ENCODE data around the gene SLC26A9. TPM values are rescaled to one million over a fixed set of nuclear protein-coding genes. Genes with fewer than 3 reads are reported as not detected.

The SLC26A9 gene
- total RNA-seq, 1 experiment from 2014 or later = 1.0 TPM

- peaks cover 18% of the 10 kb centered on the region for H3K4me1 ChIP-seq (replicated peaks; ENCODE audit: insufficient read depth)
- no peak overlapping the region for H3K27ac ChIP-seq
- no peak overlapping the region for H3K4me3 ChIP-seq
- POLR2A ChIA-PET (ENCODE audit: unreplicated experiment) = no interaction called here
- H4K20me1 ChIP-seq (ENCODE audit: insufficient read depth) = no peaks in the 10 kb centered on the region
- H3K79me2 ChIP-seq (ENCODE audit: low read depth) = no peaks in the 10 kb centered on the region
- CTCF ChIA-PET = interaction anchor here (0.6 to 1.3 kb wide), 3 partner anchors 9 to 119 kb away, joined by 3 to 6 read pairs (median 4); no protein-coding TSS in a partner anchor
- H3K9me3 ChIP-seq (ENCODE audit: insufficient read depth, low read depth) = no peaks in the 10 kb centered on the region
- no peak for DNase-seq
- TF ChIP-seq EZH2 (IDR thresholded peaks at IDR 0.05; ENCODE audit: low read depth) = no peak
- no peaks in the 10 kb centered on the region for H3K36me3 ChIP-seq (ENCODE audit: low read depth)
- no TSS peak for BruUV-seq (replicated peaks)
- no peaks in the 10 kb centered on the region for H3K9me2 ChIP-seq (ENCODE audit: insufficient read depth)
- intact Hi-C loops (cut with micrococcal nuclease; ENCODE audit: unreplicated experiment) = no loop called here
- no peak overlapping the region for H3K4me2 ChIP-seq
- no peaks in the 10 kb centered on the region for H3K27me3 ChIP-seq (ENCODE audit: insufficient read depth, low read depth)
- peaks cover 15% of the 10 kb centered on the region for H3F3A ChIP-seq (ENCODE audit: insufficient read depth, low read depth)
- no peak overlapping the region for H2AFZ ChIP-seq
These were observed 43.6 kb upstream of the SLC26A9 start for GRCh38 chr1:205986861-205987260.

DNA sequence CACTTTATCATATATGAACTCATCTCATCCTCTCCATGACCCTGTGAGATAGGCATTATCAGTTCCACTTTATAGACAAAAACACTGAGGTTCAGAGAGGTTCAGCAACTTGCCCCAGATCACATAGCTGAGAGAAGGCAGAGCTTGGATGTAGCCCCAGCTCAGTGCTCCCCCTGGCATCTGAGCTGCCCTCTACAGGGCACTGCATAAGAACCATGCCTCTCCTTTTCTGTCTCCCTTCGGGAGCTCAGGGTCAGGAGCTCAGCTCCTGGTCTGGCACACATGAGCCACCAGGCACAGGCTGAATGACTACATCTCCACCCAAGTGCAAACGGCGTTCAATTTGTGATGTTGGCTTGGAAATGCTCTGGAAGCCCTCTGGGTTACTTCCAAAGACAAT, 43.0 kb upstream of the SLC26A9 start:
- Histone ChIP-seq H3K4me1 (replicated peaks; ENCODE audit: insufficient read depth) (peaks cover 18% of the 10 kb centered on the region), H3K27ac (no peak overlapping the region), H3K79me2 (ENCODE audit: low read depth) (no peaks in the 10 kb centered on the region), H4K20me1 (ENCODE audit: insufficient read depth) (no peaks in the 10 kb centered on the region), H2AFZ (no peak overlapping the region), H3K4me2 (no peak overlapping the region), H3K27me3 (ENCODE audit: insufficient read depth, low read depth) (no peaks in the 10 kb centered on the region), H3K4me3 (no peak overlapping the region), H3F3A (ENCODE audit: insufficient read depth, low read depth) (peaks cover 15% of the 10 kb centered on the region), H3K9me3 (ENCODE audit: insufficient read depth, low read depth) (no peaks in the 10 kb centered on the region), H3K9me2 (ENCODE audit: insufficient read depth) (no peaks in the 10 kb centered on the region), H3K36me3 (ENCODE audit: low read depth) (no peaks in the 10 kb centered on the region)
- no TSS peak for BruUV-seq (replicated peaks)
- DNase-seq = no peak
- POLR2A ChIA-PET (ENCODE audit: unreplicated experiment) = no interaction called here
- intact Hi-C loops (cut with micrococcal nuclease; ENCODE audit: unreplicated experiment) = no loop called here
- TF ChIP-seq EZH2 (IDR thresholded peaks at IDR 0.05; ENCODE audit: low read depth) (no peak), CTCF (conservative IDR thresholded peaks at IDR 0.05) (no peak)
- CTCF ChIA-PET = interaction anchor here (0.6 to 1.3 kb wide), 5 partner anchors 9 to 654 kb away, joined by 4 to 9 read pairs (median 5); no protein-coding TSS in a partner anchor

DNA sequence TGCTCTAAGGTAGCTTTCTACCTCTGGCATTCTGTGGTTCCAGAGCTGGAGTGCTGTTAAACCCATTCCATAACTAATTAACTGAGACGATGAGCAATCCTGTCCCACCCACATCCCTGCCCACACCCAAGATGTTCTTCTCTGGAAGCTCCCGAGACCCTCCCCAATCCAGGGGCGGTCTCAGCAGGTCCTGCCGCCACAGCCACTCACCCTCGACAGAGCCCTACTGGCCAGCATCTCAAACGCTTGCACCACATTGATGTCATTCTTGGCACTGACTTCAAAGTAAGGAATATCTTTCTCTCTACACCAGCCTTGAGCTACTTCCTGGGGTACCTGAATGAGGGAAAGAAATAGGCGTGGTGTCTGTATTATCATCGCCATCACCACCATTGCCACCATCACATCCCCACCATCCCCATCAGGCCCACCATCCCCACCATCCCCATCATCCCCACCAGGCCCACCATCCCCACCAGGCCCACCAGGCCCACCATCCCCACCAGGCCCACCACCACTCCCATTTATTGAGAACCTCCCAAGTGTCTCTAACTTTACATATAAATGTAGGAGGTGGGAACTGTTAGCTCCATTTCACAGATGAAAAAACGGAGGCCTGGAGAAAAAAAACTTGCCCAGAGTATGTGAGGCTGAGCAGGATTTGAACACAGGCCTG, 42.2 kb upstream of the SLC26A9 start:
- no peaks in the 10 kb centered on the region for H3K9me2 ChIP-seq (ENCODE audit: insufficient read depth)
- no peak overlapping the region for H3K4me2 ChIP-seq
- H3K27ac ChIP-seq = no peak overlapping the region
- peaks cover 15% of the 10 kb centered on the region for H3F3A ChIP-seq (ENCODE audit: insufficient read depth, low read depth)
- no peak overlapping the region for H3K4me3 ChIP-seq
- H2AFZ ChIP-seq = no peak overlapping the region
- ChIA-PET CTCF (interaction anchor here (0.7 to 1.3 kb wide), 4 partner anchors 8 to 174 kb away, joined by 4 to 9 read pairs (median 6); no protein-coding TSS in a partner anchor), POLR2A (ENCODE audit: unreplicated experiment) (no interaction called here)
- H3K79me2 ChIP-seq (ENCODE audit: low read depth) = no peaks in the 10 kb centered on the region
- BruUV-seq (replicated peaks) = no TSS peak
- intact Hi-C loops (cut with micrococcal nuclease; ENCODE audit: unreplicated experiment) = loop anchor here (2.0 kb wide), 1 partner anchor 45 kb away; no protein-coding TSS in a partner anchor
- no peaks in the 10 kb centered on the region for H3K27me3 ChIP-seq (ENCODE audit: insufficient read depth, low read depth)
- no peaks in the 10 kb centered on the region for H4K20me1 ChIP-seq (ENCODE audit: insufficient read depth)
- no peak for DNase-seq
- H3K4me1 ChIP-seq (replicated peaks; ENCODE audit: insufficient read depth) = peaks cover 18% of the 10 kb centered on the region
- TF ChIP-seq EZH2 (IDR thresholded peaks at IDR 0.05; ENCODE audit: low read depth) (no peak), CTCF (conservative IDR thresholded peaks at IDR 0.05) (no peak)
- H3K9me3 ChIP-seq (ENCODE audit: insufficient read depth, low read depth) = no peaks in the 10 kb centered on the region
- H3K36me3 ChIP-seq (ENCODE audit: low read depth) = no peaks in the 10 kb centered on the region
